Heart right ventricle (tissue), 16 donors: ENCODE results near the gene FLAD1. TPM values are rescaled to one million over a fixed set of nuclear protein-coding genes. Genes with fewer than 3 reads are reported as not detected.

Experiments used
- ATAC-seq, 8 donors: fragments of 200-7000 bp; cut with Tn5 transposase; one replicate each; pipeline ENCODE4 v1.9.1; 2020; ENCODE audit warnings: mild to moderate bottlenecking in 8 of 8, moderate library complexity in 8 of 8, moderate number of reproducible peaks in 1 of 8
- DNase-seq, 2 donors: peaks; one replicate each; pipeline ENCODE4 v3.0.0-alpha.2; 2020
- H3K27ac ChIP-seq, 10 donors: fragments of 200-600 bp; sonication (generic) in 2 of 10; one replicate each; pipeline versions ENCODE4 v1.5.0 to v1.8.0; 2020 to 2022; ENCODE audit warnings: mild to moderate bottlenecking in 3 of 10
- H3K27me3 ChIP-seq, 7 donors: fragments of 200-600 bp; one replicate each; pipeline ENCODE4 v1.8.0; 2021 to 2022; ENCODE audit warnings: mild to moderate bottlenecking in 2 of 7
- H3K36me3 ChIP-seq, 9 donors: fragments of 200-600 bp; sonication (generic) in 1 of 9; one replicate each; pipeline versions ENCODE4 v1.5.0 to v1.8.0; 2020 to 2022; ENCODE audit warnings: mild to moderate bottlenecking in 2 of 9
- H3K4me1 ChIP-seq, 9 donors: fragments of 200-600 bp; sonication (generic) in 1 of 9; one replicate each; pipeline versions ENCODE4 v1.5.0 to v1.8.0; 2020 to 2022; ENCODE audit warnings: mild to moderate bottlenecking in 4 of 9
- H3K4me3 ChIP-seq, 10 donors: fragments of 200-600 bp; sonication (generic) in 2 of 10; one replicate each; pipeline versions ENCODE4 v1.5.0 to v1.8.0; 2020 to 2022; ENCODE audit warnings: mild to moderate bottlenecking in 7 of 10, moderate library complexity in 2 of 10
- H3K9me3 ChIP-seq, 11 donors: fragments of 200-600 bp in 10 of 11; sonication (generic) in 2 of 11; one replicate each; pipeline versions ENCODE4 v1.5.0 to v1.8.0; 2013 to 2022; ENCODE audit warnings: mild to moderate bottlenecking in 2 of 11, control low read depth in 1 of 11, moderate library complexity in 1 of 11
- WGBS, 2 donors: extraction: QIAGEN DNeasy Blood & Tissue Kit; methylation state at CpG; one replicate each; pipeline ENCODE4 v1.1.7; 2013; ENCODE audit warnings: inconsistent platforms in 1 of 2; 5-methylcytosine and 5-hydroxymethylcytosine counted together
- intact Hi-C, 10 donors: fragments of 100-400 bp; cut with DNase I; formaldehyde crosslinking; loops; one replicate each; pipeline versions ENCODE4 v1.11.1 to v1.14.2; 2022
- polyA plus RNA-seq, 2 donors: library from polyadenylated mRNA; stranded (reverse); fragments of 200-250 nt; gene quantifications; one replicate each; pipeline ENCODE4 v1.2.3, GENCODE V29; 2013
- total RNA-seq, 10 donors: library from RNA; stranded (reverse); fragmentation: NEBNext Ultra II Directional in 3 of 10; extraction: Animal tissue kit (Norgen Biotek cat#: 25700) in 3 of 10; gene quantifications; one replicate each; pipeline versions ENCODE4 v1.2.1 to v1.2.4, GENCODE V29; 2021 to 2023
- TF ChIP-seq, protein P1 (sequence below), 9 donors: fragments of 200-600 bp; sonication (generic) in 2 of 9; IDR thresholded peaks; one replicate each; pipeline versions ENCODE4 v1.5.0 to v1.8.0; 2021 to 2022; ENCODE audit warnings: antibody characterized with exemption in 9 of 9, mild to moderate bottlenecking in 5 of 9, moderate library complexity in 1 of 9
- donor health status: Arrhythmogenic right ventricular cardiomyopathy.
- donor health status: ischemic (EF 13 %, LVEDD 7.1; RV severe dilation, severe dysfunction).
- donor health status: healthy with polysubstance abuse.
- donor health status: DM: no; HTN: yes; CAD: no.
- donor health status: DM: no; HTN: no; CAD: no.
- donor health status: ischemic (EF 25% LVEDD 6.9; RV normal size, moderate dysfunction).
- donor health status: ischemic (EF 25% LVEDD 5.7; RV mildly dilated, moderate dysfunction).
- donor health status: healthy.
- donor health status: DM: yes; HTN: yes; CAD: no.
- donor health status: Ischemic cardiomyopathy.
- donor health status: ischemic (EF 35%, LVEDD 5.7; RV mildly dilated, moderate dysfunction).
- donor health status: nonischemic (EF 11% LVEDD 7.7; RV severe dilation, severe dysfunction).
- donor health status: DM: yes; HTN: yes; CAD: no.
- donor health status: PGD.
- donor health status: ischemic (EF 29% LVEDD 5.4; RV normal size, mild dysfunction).
- donor health status: nonischemic (EF 23%, LVEDD 6.1; RV moderate dilation, normal function).

FLAD1 gene
- total and polyA plus RNA-seq, 12 donors, result 20.1 to 41.6 (median 25.0) TPM

DNA sequence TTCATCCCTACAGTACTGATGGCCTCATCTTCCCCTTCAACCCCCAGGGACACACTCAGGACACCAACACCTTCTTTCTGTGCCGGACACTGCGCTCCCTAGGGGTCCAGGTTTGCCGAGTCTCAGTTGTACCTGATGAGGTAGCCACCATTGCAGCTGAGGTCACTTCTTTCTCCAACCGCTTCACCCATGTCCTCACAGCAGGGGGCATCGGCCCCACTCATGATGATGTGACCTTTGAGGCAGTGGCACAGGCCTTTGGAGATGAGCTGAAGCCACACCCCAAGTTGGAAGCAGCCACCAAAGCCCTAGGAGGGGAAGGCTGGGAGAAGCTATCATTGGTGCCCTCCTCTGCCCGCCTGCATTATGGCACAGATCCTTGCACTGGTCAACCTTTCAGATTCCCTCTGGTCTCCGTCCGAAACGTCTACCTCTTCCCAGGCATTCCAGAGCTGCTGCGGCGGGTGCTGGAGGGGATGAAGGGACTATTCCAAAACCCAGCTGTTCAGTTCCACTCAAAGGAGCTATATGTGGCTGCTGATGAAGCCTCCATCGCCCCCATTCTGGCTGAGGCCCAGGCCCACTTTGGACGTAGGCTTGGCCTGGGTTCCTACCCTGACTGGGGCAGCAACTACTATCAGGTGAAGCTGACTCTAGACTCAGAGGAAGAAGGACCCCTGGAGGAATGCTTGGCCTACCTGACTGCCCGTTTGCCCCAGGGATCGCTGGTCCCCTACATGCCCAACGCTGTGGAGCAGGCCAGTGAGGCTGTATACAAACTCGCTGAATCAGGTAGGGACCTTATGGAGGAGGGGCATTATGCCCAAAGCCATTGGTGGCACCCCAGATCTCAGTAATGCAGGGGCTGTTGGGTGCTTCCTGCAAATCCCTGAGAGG lies 5.2 kb downstream of the FLAD1 start:
- Histone ChIP-seq H3K4me1 (peaks cover 3 to 18% (median 11%) of the 10 kb centered on the region in 9 donors), H3K4me3 (no peak overlapping the region), H3K27ac (no peak overlapping the region), H3K36me3 (peaks cover 0 to 68% (median 12%) of the 10 kb centered on the region in 9 donors), H3K27me3 (no peaks in the 10 kb centered on the region), H3K9me3 (no peaks in the 10 kb centered on the region)
- 87% methylated on average over 17 of the region's 17 CpGs for WGBS, 2 donors
- intact Hi-C loops, result no loop called here
- DNase-seq (no peak), ATAC-seq (no peak)
- TF ChIP-seq, protein P1, sequence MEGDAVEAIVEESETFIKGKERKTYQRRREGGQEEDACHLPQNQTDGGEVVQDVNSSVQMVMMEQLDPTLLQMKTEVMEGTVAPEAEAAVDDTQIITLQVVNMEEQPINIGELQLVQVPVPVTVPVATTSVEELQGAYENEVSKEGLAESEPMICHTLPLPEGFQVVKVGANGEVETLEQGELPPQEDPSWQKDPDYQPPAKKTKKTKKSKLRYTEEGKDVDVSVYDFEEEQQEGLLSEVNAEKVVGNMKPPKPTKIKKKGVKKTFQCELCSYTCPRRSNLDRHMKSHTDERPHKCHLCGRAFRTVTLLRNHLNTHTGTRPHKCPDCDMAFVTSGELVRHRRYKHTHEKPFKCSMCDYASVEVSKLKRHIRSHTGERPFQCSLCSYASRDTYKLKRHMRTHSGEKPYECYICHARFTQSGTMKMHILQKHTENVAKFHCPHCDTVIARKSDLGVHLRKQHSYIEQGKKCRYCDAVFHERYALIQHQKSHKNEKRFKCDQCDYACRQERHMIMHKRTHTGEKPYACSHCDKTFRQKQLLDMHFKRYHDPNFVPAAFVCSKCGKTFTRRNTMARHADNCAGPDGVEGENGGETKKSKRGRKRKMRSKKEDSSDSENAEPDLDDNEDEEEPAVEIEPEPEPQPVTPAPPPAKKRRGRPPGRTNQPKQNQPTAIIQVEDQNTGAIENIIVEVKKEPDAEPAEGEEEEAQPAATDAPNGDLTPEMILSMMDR (IDR thresholded peaks at IDR 0.05), result peak in 1 of 9 donors; percentile 17

DNA sequence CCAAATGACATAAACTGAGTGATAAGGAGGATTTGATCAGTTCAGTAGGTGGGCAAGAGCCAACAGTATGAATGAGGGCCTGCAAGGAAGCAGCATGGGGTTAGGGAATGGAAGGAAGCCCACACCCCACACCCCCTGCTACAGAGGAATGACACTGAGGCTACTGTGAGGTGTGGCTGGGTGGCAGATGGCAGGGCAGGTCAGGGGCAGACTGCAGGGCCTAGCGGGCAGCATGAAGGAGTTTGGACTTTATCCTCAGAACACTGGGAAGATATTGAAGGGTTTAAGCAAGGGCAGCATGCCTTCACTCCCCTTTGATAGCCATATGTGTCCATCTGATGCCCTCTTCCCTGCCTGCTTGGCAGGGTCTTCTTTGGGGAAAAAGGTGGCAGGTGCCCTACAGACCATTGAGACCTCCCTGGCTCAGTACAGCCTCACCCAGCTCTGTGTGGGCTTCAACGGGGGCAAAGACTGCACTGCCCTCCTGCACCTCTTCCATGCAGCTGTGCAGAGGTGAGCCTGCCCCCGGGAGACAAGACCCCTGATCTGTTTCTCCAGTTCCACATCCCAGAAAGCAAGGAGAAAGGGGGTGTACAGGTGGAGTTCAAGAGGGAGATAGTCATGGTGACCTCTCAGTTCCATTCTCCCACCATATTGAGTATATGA lies 6.2 kb downstream of the FLAD1 start:
- 87 to 89% methylated on average over 3 of the region's 3 CpGs for WGBS, 2 donors
- Histone ChIP-seq H3K27me3 (no peaks in the 10 kb centered on the region), H3K9me3 (no peaks in the 10 kb centered on the region), H3K4me1 (peaks cover 0 to 10% (median 2%) of the 10 kb centered on the region in 9 donors), H3K27ac (no peak overlapping the region), H3K36me3 (peaks cover 0 to 69% (median 12%) of the 10 kb centered on the region in 9 donors), H3K4me3 (no peak overlapping the region)
- DNase-seq, result no peak
- TF ChIP-seq, protein P1 (IDR thresholded peaks at IDR 0.05), result no peak
- intact Hi-C loops, result no loop called here
- no peak for ATAC-seq

DNA sequence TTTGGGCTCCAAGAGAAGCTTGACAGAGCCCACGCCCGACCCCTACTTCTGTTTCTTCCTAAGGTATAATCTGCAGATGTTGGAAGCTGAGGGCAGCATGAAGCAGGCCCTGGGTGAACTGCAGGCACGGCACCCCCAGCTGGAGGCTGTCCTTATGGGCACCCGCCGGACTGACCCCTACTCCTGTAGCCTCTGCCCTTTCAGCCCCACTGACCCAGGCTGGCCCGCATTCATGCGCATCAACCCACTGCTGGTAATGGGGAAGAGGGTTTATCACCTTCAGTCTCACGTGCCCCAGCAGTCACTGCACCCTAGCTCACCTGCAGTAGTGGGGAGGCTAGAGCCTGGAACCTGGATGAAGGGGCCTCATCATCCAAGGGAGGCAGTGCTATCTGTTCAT lies 7.1 kb downstream of the FLAD1 start:
- 93% methylated on average over 8 of the region's 8 CpGs for WGBS, 2 donors
- peaks cover 0 to 3% (median 0%) of the 10 kb centered on the region in 9 donors for H3K4me1 ChIP-seq
- no peak for DNase-seq
- TF ChIP-seq, protein P1 (IDR thresholded peaks at IDR 0.05), result no peak
- peaks cover 0 to 65% (median 12%) of the 10 kb centered on the region in 9 donors for H3K36me3 ChIP-seq
- no peak overlapping the region for H3K4me3 ChIP-seq
- no peak for ATAC-seq
- intact Hi-C loops, result no loop called here
- no peak overlapping the region for H3K27ac ChIP-seq
- no peaks in the 10 kb centered on the region for H3K9me3 ChIP-seq
- no peaks in the 10 kb centered on the region for H3K27me3 ChIP-seq

DNA sequence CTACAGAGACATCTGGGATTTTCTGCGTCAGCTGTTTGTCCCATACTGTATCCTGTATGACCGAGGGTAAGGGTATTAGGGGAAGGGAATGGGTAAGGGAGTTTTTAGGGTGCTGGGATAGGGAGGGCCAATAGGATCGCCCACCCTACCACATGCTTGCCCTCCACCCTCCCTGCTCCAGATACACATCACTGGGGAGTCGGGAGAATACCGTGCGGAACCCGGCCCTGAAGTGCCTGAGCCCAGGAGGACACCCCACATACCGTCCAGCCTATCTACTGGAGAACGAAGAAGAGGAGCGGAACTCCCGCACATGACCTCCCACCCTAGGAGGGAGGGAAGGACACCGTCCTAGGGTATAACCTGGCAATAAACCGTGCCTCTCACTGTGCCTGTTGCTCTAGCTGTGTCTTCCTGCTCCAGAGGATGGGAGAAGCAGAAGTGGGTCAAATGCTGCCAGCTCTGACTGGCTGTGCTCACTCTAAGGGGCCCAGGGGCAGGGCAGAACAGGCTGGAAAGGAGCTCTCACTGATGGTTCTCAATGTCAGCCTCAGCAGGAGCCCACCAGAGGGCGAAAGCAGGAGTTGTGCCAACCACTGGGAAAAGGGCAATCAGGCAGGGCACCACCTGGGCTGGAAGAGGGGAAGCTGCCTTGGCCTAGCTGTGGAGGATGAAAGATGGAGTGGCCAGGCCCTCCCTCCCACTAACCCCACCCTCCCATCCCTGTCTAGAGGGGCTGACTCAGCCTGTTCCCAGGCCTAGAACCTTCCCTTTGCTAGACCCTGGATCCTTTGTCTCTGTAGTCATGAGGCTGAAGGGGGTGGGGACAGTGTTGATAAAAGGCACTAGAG lies 9.8 kb downstream of the FLAD1 start:
- Histone ChIP-seq H3K27me3 (no peaks in the 10 kb centered on the region), H3K36me3 (peaks cover 0 to 47% (median 12%) of the 10 kb centered on the region in 9 donors), H3K4me3 (no peak overlapping the region), H3K4me1 (peaks cover 0 to 21% (median 0%) of the 10 kb centered on the region in 9 donors), H3K27ac (no peak overlapping the region), H3K9me3 (no peaks in the 10 kb centered on the region)
- TF ChIP-seq, protein P1 (IDR thresholded peaks at IDR 0.05), result no peak
- intact Hi-C loops, result no loop called here
- DNase-seq, result no peak
- ATAC-seq, result peak in 4 of 8 donors; percentile 10 to 14 (median 12)
- 87 to 89% methylated on average over 14 of the region's 14 CpGs for WGBS, 2 donors
